ENCODE results near the gene MYL5.

The MYL5 gene

GRCh38 chr4:650461-650860 is 23.9 kb upstream of the MYL5 start:
- H3K4me3 ChIP-seq (replicated peaks in 1 of 2; ENCODE audit: low read depth in 2 of 2, low read length in 2 of 2), result no peak overlapping the region
- no peak for DNase-seq (ENCODE audit: low read depth in 2 of 2)
- TF ChIP-seq CTCF (IDR thresholded peaks at IDR 0.05; ENCODE audit: low read depth, low read length), result no peak

DNA sequence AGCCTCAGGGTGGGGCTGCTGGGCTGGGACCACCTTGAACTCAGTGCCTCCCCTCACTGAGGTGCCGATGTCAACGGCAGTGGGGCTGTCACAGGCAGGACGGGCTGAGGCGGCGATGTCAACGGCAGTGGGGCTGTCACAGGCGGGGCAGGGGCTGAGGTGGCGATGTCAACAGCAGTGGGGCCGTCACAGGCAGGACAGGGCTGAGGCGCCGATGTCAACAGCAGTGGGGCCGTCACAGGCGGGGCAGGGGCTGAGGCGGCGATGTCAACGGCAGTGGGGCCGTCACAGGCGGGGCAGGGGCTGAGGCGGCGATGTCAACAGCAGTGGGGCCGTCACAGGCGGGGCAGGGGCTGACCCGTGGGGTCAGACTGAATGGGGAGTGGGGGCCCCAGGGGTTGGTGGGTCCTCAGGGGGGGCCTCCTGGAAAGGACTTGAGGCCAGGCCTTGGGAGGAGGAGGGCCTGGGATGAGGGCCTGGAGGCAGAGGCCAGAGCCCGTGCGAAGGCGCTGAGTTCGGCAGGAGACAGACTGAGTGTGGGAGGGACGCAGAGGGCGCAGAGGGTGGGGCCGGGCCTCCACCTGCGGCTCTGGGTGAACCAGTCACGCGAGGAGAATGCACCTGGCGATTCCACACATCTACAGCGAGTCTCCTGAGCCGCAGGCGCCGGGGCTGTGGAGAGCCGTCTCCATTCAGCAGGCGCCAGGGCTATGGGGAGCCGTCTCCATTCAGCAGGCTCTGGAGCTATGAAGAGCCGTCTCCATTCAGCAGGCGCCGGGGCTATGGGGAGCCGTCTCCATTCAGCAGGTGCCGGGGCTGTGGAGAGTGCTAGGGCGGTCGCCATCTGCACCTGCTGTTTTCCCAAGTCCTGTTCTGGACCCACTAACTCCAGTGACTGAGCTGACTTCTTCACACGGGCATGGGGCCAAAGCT is 23.1 kb upstream of the MYL5 start:
- no peak for DNase-seq (ENCODE audit: low read depth in 2 of 2)
- no peak for TF ChIP-seq CTCF (IDR thresholded peaks at IDR 0.05; ENCODE audit: low read depth, low read length)
- H3K4me3 ChIP-seq (replicated peaks in 1 of 2; ENCODE audit: low read depth in 2 of 2, low read length in 2 of 2), result no peak overlapping the region

DNA sequence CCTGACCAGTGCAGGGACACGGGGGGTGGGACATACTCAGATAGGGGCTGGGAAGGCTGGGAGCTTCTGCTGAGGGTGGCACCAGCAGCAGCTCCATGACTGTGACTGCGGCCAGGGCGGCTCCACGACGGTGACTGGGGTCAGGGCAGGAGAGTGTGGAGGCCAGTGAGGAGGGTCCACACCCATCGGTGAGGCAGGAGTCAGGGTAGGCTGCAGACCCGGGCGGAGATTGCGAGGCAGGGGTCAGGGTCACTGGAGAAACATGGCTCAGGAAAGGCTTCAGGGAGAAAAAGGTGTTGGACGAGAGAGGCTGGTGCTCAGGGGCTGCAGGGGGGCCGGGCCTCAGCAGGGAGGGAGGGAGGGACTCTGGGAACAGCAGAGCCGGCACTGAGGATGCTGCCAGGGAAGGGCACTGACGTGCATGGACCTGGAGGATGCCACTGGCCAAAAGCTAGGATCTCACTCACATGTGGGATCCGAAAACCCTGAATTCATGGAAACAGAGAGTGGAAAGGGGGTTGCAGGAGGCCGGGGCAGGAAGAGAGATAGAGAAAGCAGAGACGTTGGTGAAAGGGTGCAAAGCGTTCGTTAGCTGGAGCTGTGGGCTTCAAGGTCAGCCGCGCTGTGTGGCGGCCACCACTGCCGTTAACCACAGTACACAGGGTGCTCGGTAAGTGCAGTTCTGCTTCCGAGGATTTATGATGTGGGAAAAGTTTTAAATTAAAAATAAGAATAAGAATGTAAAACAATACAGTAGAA is 22.3 kb upstream of the MYL5 start:
- no peak for TF ChIP-seq CTCF (IDR thresholded peaks at IDR 0.05; ENCODE audit: low read depth, low read length)
- DNase-seq (ENCODE audit: low read depth in 2 of 2), result no peak

GRCh38 chr4:653080-653821 is 21.1 kb upstream of the MYL5 start:
- no peak for TF ChIP-seq CTCF (IDR thresholded peaks at IDR 0.05; ENCODE audit: low read depth, low read length)
- DNase-seq (ENCODE audit: low read depth in 2 of 2), result no peak
- no peak overlapping the region for H3K4me3 ChIP-seq (replicated peaks in 1 of 2; ENCODE audit: low read depth in 2 of 2, low read length in 2 of 2)

More for the DNA sequence above, 22.3 kb upstream of the MYL5 start:
- H3K4me3 ChIP-seq (replicated peaks in 1 of 2; ENCODE audit: low read depth in 2 of 2, low read length in 2 of 2), result no peak overlapping the region

- TF ChIP-seq CTCF (IDR thresholded peaks at IDR 0.05; ENCODE audit: low read depth, low read length), result no peak
- no peak for DNase-seq (ENCODE audit: low read depth in 2 of 2)
- H3K4me3 ChIP-seq (replicated peaks in 1 of 2; ENCODE audit: low read depth in 2 of 2, low read length in 2 of 2), result no peak overlapping the region
These were observed 20.4 kb upstream of the MYL5 start for GRCh38 chr4:653831-654502.

DNA sequence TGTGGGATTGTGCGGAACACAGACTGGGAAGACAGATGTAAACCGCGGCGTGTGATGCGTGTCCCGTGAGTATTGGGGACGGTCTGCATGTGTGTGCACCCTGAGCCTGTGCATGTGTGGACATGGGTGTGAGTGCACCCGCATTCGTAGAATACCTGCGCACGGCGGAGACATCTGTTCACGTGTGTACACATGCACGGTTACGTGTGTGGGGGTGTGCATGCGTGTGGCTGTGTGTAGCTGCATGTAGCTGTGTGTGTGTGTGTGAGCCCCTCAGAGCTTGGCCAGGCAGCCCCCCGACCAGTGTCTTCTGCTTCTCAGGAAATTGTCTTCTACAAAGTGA is 19.9 kb upstream of the MYL5 start:
- H3K4me3 ChIP-seq (replicated peaks in 1 of 2; ENCODE audit: low read depth in 2 of 2, low read length in 2 of 2), result no peak overlapping the region
- TF ChIP-seq CTCF (IDR thresholded peaks at IDR 0.05; ENCODE audit: low read depth, low read length), result no peak
- no peak for DNase-seq (ENCODE audit: low read depth in 2 of 2)
